ENCODE results near the gene F12. TPM values are rescaled to one million over a fixed set of nuclear protein-coding genes. Genes with fewer than 3 reads are reported as not detected.
A peak's percentile ranks its signal among the peaks of the same experiment; 100 is the strongest.

Gene F12
- total and polyA plus RNA-seq, 2 experiments from 2014 or later = 0.43 to 1.8 TPM

DNA sequence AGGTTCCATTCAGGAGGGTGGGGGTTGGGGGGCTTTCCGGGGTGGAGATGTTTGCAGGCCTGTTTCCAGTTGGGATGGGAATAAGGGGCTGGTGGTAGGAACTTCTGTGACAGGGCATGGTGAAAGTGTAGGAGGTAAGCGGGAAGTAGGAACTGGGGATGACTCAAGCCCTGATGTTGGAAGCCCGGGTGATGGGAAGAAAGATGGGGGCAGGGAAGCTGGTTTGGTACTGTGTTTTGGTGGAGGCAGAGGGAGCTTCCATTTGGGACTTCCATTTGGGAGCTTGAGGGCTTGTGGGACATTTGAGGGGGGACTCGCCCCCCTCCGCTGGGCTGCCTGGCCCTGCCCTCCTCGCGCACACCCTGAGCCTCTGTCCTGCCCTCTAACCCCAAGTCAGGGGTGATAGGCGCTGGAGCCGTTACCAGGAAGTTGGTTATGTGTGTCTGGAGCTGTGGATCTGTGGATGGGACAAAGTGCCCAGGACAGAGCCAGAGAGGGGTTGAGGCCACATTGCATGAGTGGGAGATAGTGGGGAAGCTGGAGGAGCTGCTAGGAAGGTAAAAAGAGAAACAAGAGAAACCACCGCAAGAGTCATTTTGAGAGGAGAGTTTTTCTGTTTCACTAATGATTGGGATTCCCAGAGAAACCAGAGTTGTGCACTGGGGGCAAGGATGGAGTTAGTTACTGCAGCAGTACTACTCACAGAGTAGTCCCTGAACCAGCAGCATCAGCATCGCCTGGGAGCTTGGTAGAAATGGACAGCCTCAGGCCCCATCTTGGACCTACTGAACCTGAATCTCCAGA is 45.0 kb downstream of the F12 start:
- Histone ChIP-seq H2AFZ (no peak overlapping the region), H3F3A (ENCODE audit: insufficient read depth) (no peaks in the 10 kb centered on the region), H3K4me3 (no peak overlapping the region), H3K36me3 (ENCODE audit: low read depth) (no peaks in the 10 kb centered on the region), H3K27ac (no peak overlapping the region), H3K9me2 (ENCODE audit: insufficient read depth) (no peaks in the 10 kb centered on the region), H3K4me1 (ENCODE audit: insufficient read depth) (peaks cover 19% of the 10 kb centered on the region), H3K79me2 (ENCODE audit: insufficient read depth) (no peaks in the 10 kb centered on the region), H3K4me2 (ENCODE audit: unreplicated experiment) (no peak overlapping the region), H3K27me3 (replicated peaks; ENCODE audit: insufficient read depth) (no peaks in the 10 kb centered on the region), H3K9ac (no peak overlapping the region), H4K20me1 (ENCODE audit: insufficient read depth) (no peaks in the 10 kb centered on the region), H3K9me3 (ENCODE audit: low read depth) (no peaks in the 10 kb centered on the region)
- TF ChIP-seq EZH2phosphoT487 (IDR thresholded peaks at IDR 0.05; ENCODE audit: insufficient read depth, low read depth) (no peak), EZH2 (IDR thresholded peaks at IDR 0.05; ENCODE audit: insufficient read depth, poor library complexity, severe bottlenecking) (no peak)
- WGBS, 2 experiments (ENCODE audit: low coverage in 1 of 2, low lambda C conversion rate in 2 of 2, missing lambda C conversion rate in 2 of 2) = 73 to 81% methylated on average over 10 to 11 of the region's 11 CpGs
- peak; percentile 45 for DNase-seq
- in situ Hi-C loops (cut with MboI) = no loop called here

DNA sequence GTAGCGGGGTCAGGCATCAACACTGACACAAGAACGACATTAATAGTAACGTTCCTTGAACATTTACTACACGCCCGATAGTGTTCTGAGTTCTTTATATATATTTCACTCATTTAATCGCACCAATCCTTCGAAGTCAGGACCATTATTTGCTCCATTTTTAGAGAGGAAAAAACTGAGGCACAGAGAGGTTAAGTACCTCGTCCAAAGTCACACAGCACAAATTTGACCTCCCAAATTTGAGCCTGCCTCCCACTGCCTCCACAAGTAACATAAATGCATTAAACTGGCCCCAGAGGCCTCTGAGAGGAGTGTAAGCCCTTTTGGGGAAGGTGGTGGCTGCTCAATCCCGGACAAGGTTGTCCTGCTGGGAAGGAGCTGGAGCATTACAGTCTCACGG is 45.8 kb downstream of the F12 start:
- Histone ChIP-seq H3K79me2 (ENCODE audit: insufficient read depth) (no peaks in the 10 kb centered on the region), H3K9ac (no peak overlapping the region), H4K20me1 (ENCODE audit: insufficient read depth) (no peaks in the 10 kb centered on the region), H2AFZ (peak overlapping the region; percentile 67), H3K9me3 (ENCODE audit: low read depth) (no peaks in the 10 kb centered on the region), H3K27ac (no peak overlapping the region), H3K36me3 (ENCODE audit: low read depth) (no peaks in the 10 kb centered on the region), H3K27me3 (replicated peaks; ENCODE audit: insufficient read depth) (no peaks in the 10 kb centered on the region), H3F3A (ENCODE audit: insufficient read depth) (no peaks in the 10 kb centered on the region), H3K4me2 (ENCODE audit: unreplicated experiment) (peak overlapping the region; percentile 69), H3K4me1 (ENCODE audit: insufficient read depth) (peaks cover 19% of the 10 kb centered on the region), H3K4me3 (peak overlapping the region; percentile 47), H3K9me2 (ENCODE audit: insufficient read depth) (no peaks in the 10 kb centered on the region)
- TF ChIP-seq EZH2phosphoT487 (IDR thresholded peaks at IDR 0.05; ENCODE audit: insufficient read depth, low read depth) = no peak
- TF ChIP-seq EZH2 (IDR thresholded peaks at IDR 0.05; ENCODE audit: insufficient read depth, poor library complexity, severe bottlenecking) = no peak
- no peak for DNase-seq
- in situ Hi-C loops (cut with MboI) = no loop called here
- 28 to 29% methylated on average over 10 of the region's 10 CpGs for WGBS, 2 experiments (ENCODE audit: low coverage in 1 of 2, low lambda C conversion rate in 2 of 2, missing lambda C conversion rate in 2 of 2)

DNA sequence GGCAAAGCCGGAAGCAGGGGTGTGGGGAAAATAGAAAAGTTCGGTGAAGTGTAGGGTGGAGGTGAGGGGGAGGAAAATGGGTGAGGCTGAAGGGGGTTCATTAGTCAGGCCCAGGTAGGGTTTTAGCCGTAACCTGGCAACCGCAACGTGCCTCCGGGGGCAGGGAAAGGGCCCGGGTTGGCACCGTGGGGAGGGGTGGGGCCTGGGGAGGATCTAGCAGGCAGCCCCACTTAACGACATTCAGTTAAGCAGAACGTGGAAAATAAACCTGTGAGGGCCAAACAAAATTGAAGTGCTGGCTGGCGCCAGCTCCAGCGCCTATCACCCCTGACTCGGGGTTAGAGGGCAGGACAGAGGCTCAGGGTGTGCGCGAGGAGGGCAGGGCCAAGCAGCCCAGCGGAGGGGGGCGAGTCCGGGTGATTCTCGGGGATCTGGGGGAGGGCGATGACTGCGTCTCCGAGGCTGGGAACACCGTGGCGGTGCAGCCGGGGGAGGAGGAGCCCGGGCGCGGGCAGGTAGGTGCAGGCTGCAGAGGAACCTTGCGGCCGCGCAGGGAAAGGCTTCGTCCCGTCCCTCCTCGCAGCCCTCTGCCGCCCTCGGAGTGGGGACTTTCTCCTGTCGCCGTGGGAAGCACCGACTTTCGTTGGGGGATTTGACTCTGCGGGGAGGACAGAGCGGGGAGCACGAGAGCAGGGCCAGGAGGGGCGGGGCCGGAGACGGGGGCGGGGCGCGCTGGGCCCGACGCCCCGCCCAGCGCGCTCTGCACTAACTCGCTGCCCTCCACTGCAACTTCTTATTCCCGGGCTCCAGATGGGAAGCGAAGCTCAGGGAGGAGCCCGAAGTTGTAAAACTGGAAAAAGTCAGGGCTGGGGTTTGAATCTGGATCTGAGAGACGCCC is 46.5 kb downstream of the F12 start:
- Histone ChIP-seq H3K9ac (no peak overlapping the region), H3K4me2 (ENCODE audit: unreplicated experiment) (peak overlapping the region; percentile 69), H3F3A (ENCODE audit: insufficient read depth) (no peaks in the 10 kb centered on the region), H3K9me2 (ENCODE audit: insufficient read depth) (no peaks in the 10 kb centered on the region), H3K36me3 (ENCODE audit: low read depth) (no peaks in the 10 kb centered on the region), H3K27ac (no peak overlapping the region), H3K27me3 (replicated peaks; ENCODE audit: insufficient read depth) (no peaks in the 10 kb centered on the region), H3K4me3 (peak overlapping the region; percentile 47), H3K79me2 (ENCODE audit: insufficient read depth) (no peaks in the 10 kb centered on the region), H4K20me1 (ENCODE audit: insufficient read depth) (no peaks in the 10 kb centered on the region), H2AFZ (peak overlapping the region; percentile 67), H3K4me1 (ENCODE audit: insufficient read depth) (peaks cover 19% of the 10 kb centered on the region), H3K9me3 (ENCODE audit: low read depth) (no peaks in the 10 kb centered on the region)
- in situ Hi-C loops (cut with MboI) = no loop called here
- DNase-seq = peak; percentile 70
- no peak for TF ChIP-seq EZH2 (IDR thresholded peaks at IDR 0.05; ENCODE audit: insufficient read depth, poor library complexity, severe bottlenecking)
- no peak for TF ChIP-seq EZH2phosphoT487 (IDR thresholded peaks at IDR 0.05; ENCODE audit: insufficient read depth, low read depth)
- 14 to 17% methylated on average over 37 to 58 of the region's 59 CpGs for WGBS, 2 experiments (ENCODE audit: low coverage in 1 of 2, low lambda C conversion rate in 2 of 2, missing lambda C conversion rate in 2 of 2)

DNA sequence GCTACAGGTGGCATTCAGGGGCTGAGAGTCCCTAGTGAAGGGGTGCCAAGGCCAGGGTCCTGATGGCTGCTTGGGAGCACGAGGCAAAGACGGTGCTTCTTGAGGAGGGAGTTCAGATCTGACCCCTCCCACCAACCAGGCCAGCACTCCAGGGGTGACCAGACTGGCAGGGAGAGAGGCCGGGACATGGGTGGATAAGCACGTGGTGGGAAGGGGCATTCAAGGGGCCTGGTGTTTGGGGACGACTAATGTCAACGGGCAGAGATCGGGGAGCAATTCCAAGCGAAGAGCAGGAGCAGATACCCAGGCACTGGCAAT is 47.1 kb downstream of the F12 start:
- H3K4me1 ChIP-seq (ENCODE audit: insufficient read depth) = peaks cover 15% of the 10 kb centered on the region; the same call in 1 of the 2 replicates
- no peak overlapping the region for H2AFZ ChIP-seq
- H3K27me3 ChIP-seq (replicated peaks; ENCODE audit: insufficient read depth) = no peaks in the 10 kb centered on the region
- H3K4me3 ChIP-seq = no peak overlapping the region
- no peaks in the 10 kb centered on the region for H4K20me1 ChIP-seq (ENCODE audit: insufficient read depth)
- no peaks in the 10 kb centered on the region for H3F3A ChIP-seq (ENCODE audit: insufficient read depth)
- H3K9me3 ChIP-seq (ENCODE audit: low read depth) = no peaks in the 10 kb centered on the region
- no peaks in the 10 kb centered on the region for H3K9me2 ChIP-seq (ENCODE audit: insufficient read depth)
- no peak overlapping the region for H3K27ac ChIP-seq
- TF ChIP-seq EZH2 (IDR thresholded peaks at IDR 0.05; ENCODE audit: insufficient read depth, poor library complexity, severe bottlenecking) = no peak
- TF ChIP-seq EZH2phosphoT487 (IDR thresholded peaks at IDR 0.05; ENCODE audit: insufficient read depth, low read depth) = no peak
- H3K9ac ChIP-seq = no peak overlapping the region
- no peak overlapping the region for H3K4me2 ChIP-seq (ENCODE audit: unreplicated experiment)
- no peaks in the 10 kb centered on the region for H3K79me2 ChIP-seq (ENCODE audit: insufficient read depth)
- 52 to 58% methylated on average over 8 of the region's 8 CpGs for WGBS, 2 experiments (ENCODE audit: low coverage in 1 of 2, low lambda C conversion rate in 2 of 2, missing lambda C conversion rate in 2 of 2)
- no peak for DNase-seq
- H3K36me3 ChIP-seq (ENCODE audit: low read depth) = no peaks in the 10 kb centered on the region
- in situ Hi-C loops (cut with MboI) = no loop called here

All from GM23248 (cell line).